Peyer's patch (tissue), 4 donors: ENCODE results near the gene NFYC. TPM values are rescaled to one million over a fixed set of nuclear protein-coding genes. Genes with fewer than 3 reads are reported as not detected.

Experiments used
- DNase-seq, 3 donors: peaks; one replicate each; pipeline ENCODE4 v3.0.0-alpha.2; 2017 to 2019
- H3K27ac ChIP-seq, 4 donors: fragments of 200-600 bp; sonication (generic); one replicate each; pipeline ENCODE4 v1.5.1; 2016 to 2019
- H3K27me3 ChIP-seq, 2 donors: fragments of 200-600 bp; sonication (generic); one replicate each; pipeline ENCODE4 v1.5.1; 2019
- H3K36me3 ChIP-seq, 3 donors: fragments of 200-600 bp; sonication (generic); one replicate each; pipeline ENCODE4 v1.5.1; 2016 to 2019
- H3K4me1 ChIP-seq, 4 donors: fragments of 200-600 bp; sonication (generic); one replicate each; pipeline ENCODE4 v1.5.1; 2016 to 2019
- H3K4me3 ChIP-seq, 4 donors: fragments of 200-600 bp; sonication (generic); 1 replicate in 3 of 4; 2 replicates in 1 of 4; pipeline ENCODE4 v1.5.1; 2016 to 2019; ENCODE audit warnings: mild to moderate bottlenecking in 1 of 4
- H3K9me3 ChIP-seq, 4 donors: fragments of 200-600 bp; sonication (generic); one replicate each; pipeline ENCODE4 v1.5.1; 2016 to 2019; ENCODE audit warnings: mild to moderate bottlenecking in 1 of 4
- POLR2A ChIP-seq, 2 donors: fragments of 450-650 bp; IDR thresholded peaks; one replicate each; pipeline ENCODE4 v1.5.1; 2017; ENCODE audit warnings: antibody characterized with exemption in 2 of 2, mild to moderate bottlenecking in 2 of 2, moderate library complexity in 2 of 2
- total RNA-seq, 4 donors: library from RNA; depleted of rRNA; stranded (reverse); fragments of >200 nt; gene quantifications; one replicate each; pipeline ENCODE4 v1.1.0, GENCODE V29; 2016
- TF ChIP-seq, protein P1 (sequence below), 6 experiments: fragments of 450-650 bp in 4 of 6; fragments of 200-600 bp in 2 of 6; sonication (generic) in 1 of 6; IDR thresholded peaks; one replicate each; pipeline ENCODE4 v1.5.1; 2017 to 2019; ENCODE audit warnings: antibody characterized with exemption in 6 of 6, mild to moderate bottlenecking in 3 of 6, moderate library complexity in 1 of 6

Gene NFYC
- total RNA-seq, 4 donors from 2014 or later: 53.1 to 122 (median 65.0) TPM

GRCh38 chr1:40806731-40807695, 115.5 kb downstream of the NFYC start:
- H3K4me3 ChIP-seq: no peak overlapping the region
- peak overlapping the region in 2 of 4 donors; percentile 10 to 30 for H3K27ac ChIP-seq
- no peaks in the 10 kb centered on the region for H3K9me3 ChIP-seq
- TF ChIP-seq, protein P1, sequence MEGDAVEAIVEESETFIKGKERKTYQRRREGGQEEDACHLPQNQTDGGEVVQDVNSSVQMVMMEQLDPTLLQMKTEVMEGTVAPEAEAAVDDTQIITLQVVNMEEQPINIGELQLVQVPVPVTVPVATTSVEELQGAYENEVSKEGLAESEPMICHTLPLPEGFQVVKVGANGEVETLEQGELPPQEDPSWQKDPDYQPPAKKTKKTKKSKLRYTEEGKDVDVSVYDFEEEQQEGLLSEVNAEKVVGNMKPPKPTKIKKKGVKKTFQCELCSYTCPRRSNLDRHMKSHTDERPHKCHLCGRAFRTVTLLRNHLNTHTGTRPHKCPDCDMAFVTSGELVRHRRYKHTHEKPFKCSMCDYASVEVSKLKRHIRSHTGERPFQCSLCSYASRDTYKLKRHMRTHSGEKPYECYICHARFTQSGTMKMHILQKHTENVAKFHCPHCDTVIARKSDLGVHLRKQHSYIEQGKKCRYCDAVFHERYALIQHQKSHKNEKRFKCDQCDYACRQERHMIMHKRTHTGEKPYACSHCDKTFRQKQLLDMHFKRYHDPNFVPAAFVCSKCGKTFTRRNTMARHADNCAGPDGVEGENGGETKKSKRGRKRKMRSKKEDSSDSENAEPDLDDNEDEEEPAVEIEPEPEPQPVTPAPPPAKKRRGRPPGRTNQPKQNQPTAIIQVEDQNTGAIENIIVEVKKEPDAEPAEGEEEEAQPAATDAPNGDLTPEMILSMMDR (IDR thresholded peaks at IDR 0.05): no peak
- TF ChIP-seq POLR2A (IDR thresholded peaks at IDR 0.05): no peak
- peaks cover 0 to 20% (median 0%) of the 10 kb centered on the region in 4 donors for H3K4me1 ChIP-seq
- H3K36me3 ChIP-seq: no peaks in the 10 kb centered on the region
- no peak for DNase-seq
- no peaks in the 10 kb centered on the region for H3K27me3 ChIP-seq

DNA sequence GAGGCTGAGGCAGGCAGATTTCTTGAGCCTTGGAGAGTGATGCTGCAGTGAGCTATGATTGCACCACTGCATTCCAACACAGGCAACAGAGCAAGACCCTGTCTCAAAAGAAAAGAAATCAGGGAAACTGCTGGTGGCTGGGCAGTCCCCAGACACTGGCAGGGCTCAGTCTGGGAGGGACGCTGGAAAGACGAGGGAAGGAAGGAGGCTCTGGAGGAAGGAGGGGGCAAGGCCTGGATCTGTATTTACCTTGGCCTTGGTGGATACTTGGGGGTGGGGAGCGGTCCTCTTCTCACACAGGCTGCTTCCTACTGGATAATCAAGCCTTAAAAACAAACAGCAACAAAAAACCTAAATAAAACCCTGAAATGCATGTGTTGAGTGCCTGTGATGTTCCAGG, 116.5 kb downstream of the NFYC start:
- no peak for TF ChIP-seq POLR2A (IDR thresholded peaks at IDR 0.05)
- TF ChIP-seq, protein P1 (IDR thresholded peaks at IDR 0.05): no peak
- no peak overlapping the region for H3K4me3 ChIP-seq
- no peak overlapping the region for H3K27ac ChIP-seq
- no peaks in the 10 kb centered on the region for H3K27me3 ChIP-seq
- H3K4me1 ChIP-seq: peaks cover 0 to 18% (median 0%) of the 10 kb centered on the region in 4 donors
- H3K36me3 ChIP-seq: no peaks in the 10 kb centered on the region
- H3K9me3 ChIP-seq: no peaks in the 10 kb centered on the region
- no peak for DNase-seq

DNA sequence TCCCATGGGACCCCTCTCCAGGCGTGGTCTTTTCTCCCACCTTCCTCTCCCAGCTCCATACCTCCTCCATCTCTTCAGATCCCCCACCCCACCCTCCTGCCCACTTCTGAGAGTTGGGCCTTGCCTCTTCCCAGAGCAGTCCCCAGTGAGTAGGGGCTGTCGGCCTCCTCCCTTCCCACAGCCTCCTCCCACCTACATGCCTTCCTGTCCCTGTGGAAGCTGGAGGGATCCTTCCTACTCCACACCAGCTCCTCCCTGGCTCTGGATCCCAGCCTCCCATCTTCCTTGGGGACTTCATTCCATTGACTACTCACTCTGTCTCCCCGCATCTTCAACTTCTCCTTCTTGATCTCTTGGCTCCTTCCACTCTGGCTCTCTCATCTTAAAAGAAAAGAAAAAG, 116.9 kb downstream of the NFYC start:
- no peaks in the 10 kb centered on the region for H3K9me3 ChIP-seq
- H3K27ac ChIP-seq: no peak overlapping the region
- no peak for DNase-seq
- H3K27me3 ChIP-seq: no peaks in the 10 kb centered on the region
- H3K4me1 ChIP-seq: peaks cover 0 to 18% (median 0%) of the 10 kb centered on the region in 4 donors
- no peak overlapping the region for H3K4me3 ChIP-seq
- no peaks in the 10 kb centered on the region for H3K36me3 ChIP-seq
- TF ChIP-seq, protein P1 (IDR thresholded peaks at IDR 0.05): no peak
- TF ChIP-seq POLR2A (IDR thresholded peaks at IDR 0.05): no peak

DNA sequence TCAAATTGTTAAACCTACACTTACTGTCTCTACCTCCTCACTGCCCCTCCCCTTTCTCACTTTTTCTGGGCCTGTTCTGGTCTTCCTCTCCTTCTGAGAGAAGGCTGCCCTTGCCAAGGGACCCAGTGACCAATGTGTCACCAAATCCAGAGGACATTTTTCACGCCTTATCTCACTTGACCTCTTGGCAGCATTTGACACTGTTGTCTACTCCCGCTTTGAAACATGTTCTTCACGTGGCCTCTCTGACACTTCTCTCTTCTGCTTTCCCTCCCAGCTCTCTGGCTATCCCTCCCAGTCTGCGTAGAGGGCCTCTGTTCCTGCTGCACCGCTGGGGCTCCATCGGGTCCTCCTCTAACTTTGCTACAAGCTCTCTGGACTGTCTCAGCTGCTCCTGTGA, 117.4 kb downstream of the NFYC start:
- H3K9me3 ChIP-seq: no peaks in the 10 kb centered on the region
- no peak for DNase-seq
- H3K27me3 ChIP-seq: no peaks in the 10 kb centered on the region
- H3K4me1 ChIP-seq: peaks cover 0 to 18% (median 0%) of the 10 kb centered on the region in 4 donors
- peak overlapping the region in 1 of 4 donors; percentile 28 for H3K27ac ChIP-seq
- TF ChIP-seq POLR2A (IDR thresholded peaks at IDR 0.05): no peak
- TF ChIP-seq, protein P1 (IDR thresholded peaks at IDR 0.05): no peak
- H3K36me3 ChIP-seq: no peaks in the 10 kb centered on the region
- no peak overlapping the region for H3K4me3 ChIP-seq

GRCh38 chr1:40810927-40811326, 119.4 kb downstream of the NFYC start:
- Histone ChIP-seq H3K36me3 (no peaks in the 10 kb centered on the region), H3K27ac (no peak overlapping the region), H3K4me3 (no peak overlapping the region), H3K4me1 (peaks cover 0 to 18% (median 0%) of the 10 kb centered on the region in 4 donors), H3K9me3 (no peaks in the 10 kb centered on the region), H3K27me3 (no peaks in the 10 kb centered on the region)
- TF ChIP-seq POLR2A (IDR thresholded peaks at IDR 0.05): no peak
- TF ChIP-seq, protein P1 (IDR thresholded peaks at IDR 0.05): no peak
- DNase-seq: no peak
